CD14-positive monocyte (primary cell): ENCODE results near the gene RASGRP1. TPM values are rescaled to one million over a fixed set of nuclear protein-coding genes. Genes with fewer than 3 reads are reported as not detected.
A peak's percentile ranks its signal among the peaks of the same experiment; 100 is the strongest.

ENCODE experiments used
- DNase-seq, 3 donors: peaks; one replicate each; pipeline ENCODE4 v3.0.0-alpha.2; 2011 to 2022
- H2AFZ ChIP-seq: 2 replicates; pipeline ENCODE4 v1.6.0; 2012; ENCODE audit warnings: mild to moderate bottlenecking, low read depth, low read length, inconsistent platforms; ENCODE audit not compliant: insufficient read depth, poor library complexity, severe bottlenecking
- H3K27ac ChIP-seq, 2 donors: 1 replicate in 1 of 2; 2 replicates in 1 of 2; pipeline ENCODE4 v1.5.1; 2012 to 2013; ENCODE audit warnings: low read length in 2 of 2, control low read depth in 1 of 2, inconsistent platforms in 1 of 2, low read depth in 1 of 2, mild to moderate bottlenecking in 1 of 2
- H3K27me3 ChIP-seq, 2 donors: one replicate each; pipeline versions ENCODE4 v1.6.0 to v1.6.1; 2011 to 2013; ENCODE audit warnings: low read length in 2 of 2; ENCODE audit not compliant: control insufficient read depth in 2 of 2, insufficient read depth in 2 of 2
- H3K36me3 ChIP-seq, 2 donors: replicated peaks in 1 of 2; 1 replicate in 1 of 2; 2 replicates in 1 of 2; pipeline versions ENCODE4 v1.5.1 to v1.6.1; 2012 to 2013; ENCODE audit warnings: low read length in 2 of 2, control low read depth in 1 of 2, inconsistent platforms in 1 of 2, mild to moderate bottlenecking in 1 of 2; ENCODE audit not compliant: insufficient read depth in 2 of 2, control insufficient read depth in 1 of 2
- H3K4me1 ChIP-seq, 2 donors: 1 replicate in 1 of 2; 2 replicates in 1 of 2; pipeline versions ENCODE4 v1.5.1 to v1.6.1; 2012 to 2013; ENCODE audit warnings: low read length in 2 of 2, control low read depth in 1 of 2, inconsistent platforms in 1 of 2, mild to moderate bottlenecking in 1 of 2, moderate library complexity in 1 of 2; ENCODE audit not compliant: insufficient read depth in 2 of 2, control insufficient read depth in 1 of 2
- H3K4me2 ChIP-seq: replicated peaks from 2 replicates; pipeline ENCODE3; 2012; ENCODE audit warnings: low read length, moderate library complexity, mild to moderate bottlenecking; ENCODE audit not compliant: poor library complexity, severe bottlenecking; ENCODE audit errors: extremely low read depth
- H3K4me3 ChIP-seq, 3 experiments: fragments of 200-600 bp in 1 of 3; sonication (generic) in 1 of 3; replicated peaks in 1 of 3; 1 replicate in 2 of 3; 2 replicates in 1 of 3; pipeline ENCODE4 v1.5.1; 2011 to 2013; ENCODE audit warnings: low read length in 3 of 3, mild to moderate bottlenecking in 3 of 3, control low read depth in 2 of 3, low read depth in 2 of 3, inconsistent platforms in 1 of 3, moderate library complexity in 1 of 3
- H3K79me2 ChIP-seq: 2 replicates; pipeline ENCODE4 v1.6.0; 2012; ENCODE audit warnings: mild to moderate bottlenecking, control low read depth, inconsistent platforms, low read length, moderate library complexity; ENCODE audit not compliant: insufficient read depth
- H3K9ac ChIP-seq: 2 replicates; pipeline ENCODE4 v1.6.0; 2017; ENCODE audit warnings: low read length, mild to moderate bottlenecking; ENCODE audit not compliant: insufficient read depth, poor library complexity, severe bottlenecking
- H3K9me3 ChIP-seq, 2 donors: replicated peaks in 1 of 2; 1 replicate in 1 of 2; 2 replicates in 1 of 2; pipeline versions ENCODE4 v1.5.1 to v1.6.1; 2012 to 2013; ENCODE audit warnings: low read length in 2 of 2, control low read depth in 1 of 2; ENCODE audit not compliant: control insufficient read depth in 1 of 2, insufficient read depth in 1 of 2
- H4K20me1 ChIP-seq: 2 replicates; pipeline ENCODE4 v1.6.0; 2012; ENCODE audit warnings: mild to moderate bottlenecking, low read length, control low read depth, moderate library complexity; ENCODE audit not compliant: insufficient read depth
- H3K27ac Mint-ChIP-seq, 7 donors: one replicate each; pipeline ENCODE4 v1.8.0; 2020; ENCODE audit warnings: mild to moderate bottlenecking in 7 of 7, mixed read lengths in 7 of 7, moderate library complexity in 6 of 7, inconsistent platforms in 2 of 7
- H3K27me3 Mint-ChIP-seq, 3 donors: one replicate each; pipeline ENCODE4 v1.8.0; 2021 to 2022; ENCODE audit warnings: low read depth in 3 of 3, mild to moderate bottlenecking in 3 of 3, mixed read lengths in 3 of 3, moderate library complexity in 3 of 3, inconsistent platforms in 1 of 3
- H3K36me3 Mint-ChIP-seq, 2 donors: one replicate each; pipeline ENCODE4 v1.8.0; 2020; ENCODE audit warnings: mixed read lengths in 2 of 2, inconsistent platforms in 1 of 2, mild to moderate bottlenecking in 1 of 2
- H3K4me1 Mint-ChIP-seq: one replicate; pipeline ENCODE4 v1.8.0; 2020; ENCODE audit warnings: mild to moderate bottlenecking, mixed read lengths
- H3K4me3 Mint-ChIP-seq, 2 donors: one replicate each; pipeline ENCODE4 v1.8.0; 2020; ENCODE audit warnings: mild to moderate bottlenecking in 2 of 2, mixed read lengths in 2 of 2, moderate library complexity in 1 of 2
- H3K9me3 Mint-ChIP-seq, 7 donors: one replicate each; pipeline ENCODE4 v1.8.0; 2020 to 2022; ENCODE audit warnings: mixed read lengths in 7 of 7, mild to moderate bottlenecking in 6 of 7, moderate library complexity in 6 of 7, inconsistent platforms in 2 of 7
- WGBS: methylation state at CpG from one replicate; pipeline ENCODE4 v1.1.5; 2013; ENCODE audit warnings: missing lambda C conversion rate; ENCODE audit not compliant: insufficient coverage; 5-methylcytosine and 5-hydroxymethylcytosine counted together
- intact Hi-C, 2 donors: fragments of 100-400 bp; cut with micrococcal nuclease; formaldehyde crosslinking; loops; one replicate each; pipeline versions ENCODE4 v1.15.0 to v1.15.1; 2023
- polyA plus RNA-seq, 3 donors: library from polyadenylated mRNA; depleted of rRNA in 1 of 3; unstranded in 2 of 3; stranded (reverse) in 1 of 3; fragments of 300-500 nt in 2 of 3; fragments of >200 nt in 1 of 3; fragmentation: Illumina TruSeq in 2 of 3; gene quantifications; 1 replicate in 2 of 3; 2 replicates in 1 of 3; pipeline ENCODE4 v1.2.3, GENCODE V29; 2012 to 2021
- TF ChIP-seq, protein P1 (sequence below): fragments of 200-600 bp; IDR thresholded peaks from one replicate; pipeline ENCODE4 v1.8.0; 2022; ENCODE audit warnings: antibody characterized with exemption, mild to moderate bottlenecking

RASGRP1 gene
- polyA plus RNA-seq, 3 donors: 0.05 to 0.38 (median 0.13) TPM

DNA sequence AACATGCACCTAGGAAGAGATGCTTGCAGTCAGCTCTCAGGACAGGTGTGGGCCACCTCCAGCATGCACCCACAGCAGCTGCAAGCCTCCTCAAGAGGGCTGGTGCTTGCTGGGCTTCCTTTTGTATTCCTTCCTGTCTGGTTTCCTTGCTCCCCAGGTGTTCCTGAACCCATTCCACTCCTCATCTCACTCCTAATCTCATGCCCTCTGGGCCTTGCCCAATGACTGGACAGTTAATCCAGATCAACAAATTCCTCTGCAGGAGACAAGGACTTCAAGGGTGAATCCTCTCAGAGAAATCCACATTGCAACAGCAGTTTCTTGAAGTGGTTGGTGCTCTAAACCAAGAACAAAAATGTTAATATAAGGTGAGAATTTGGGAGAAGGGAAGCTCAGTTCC lies 30.7 kb downstream of the RASGRP1 start:
- H3K27ac Mint-ChIP-seq: peak overlapping the region in 1 of 7 donors; percentile 13
- Histone ChIP-seq H3K4me2 (no peak overlapping the region), H3K4me3 (no peak overlapping the region), H3K9me3 (no peaks in the 10 kb centered on the region), H3K4me1 (no peaks in the 10 kb centered on the region), H3K27me3 (no peaks in the 10 kb centered on the region), H4K20me1 (no peaks in the 10 kb centered on the region), H3K27ac (no peak overlapping the region), H3K36me3 (no peaks in the 10 kb centered on the region), H3K79me2 (no peaks in the 10 kb centered on the region), H3K9ac (no peak overlapping the region), H2AFZ (no peak overlapping the region)
- H3K4me1 Mint-ChIP-seq: no peaks in the 10 kb centered on the region
- H3K4me3 Mint-ChIP-seq: no peak overlapping the region
- TF ChIP-seq, protein P1, sequence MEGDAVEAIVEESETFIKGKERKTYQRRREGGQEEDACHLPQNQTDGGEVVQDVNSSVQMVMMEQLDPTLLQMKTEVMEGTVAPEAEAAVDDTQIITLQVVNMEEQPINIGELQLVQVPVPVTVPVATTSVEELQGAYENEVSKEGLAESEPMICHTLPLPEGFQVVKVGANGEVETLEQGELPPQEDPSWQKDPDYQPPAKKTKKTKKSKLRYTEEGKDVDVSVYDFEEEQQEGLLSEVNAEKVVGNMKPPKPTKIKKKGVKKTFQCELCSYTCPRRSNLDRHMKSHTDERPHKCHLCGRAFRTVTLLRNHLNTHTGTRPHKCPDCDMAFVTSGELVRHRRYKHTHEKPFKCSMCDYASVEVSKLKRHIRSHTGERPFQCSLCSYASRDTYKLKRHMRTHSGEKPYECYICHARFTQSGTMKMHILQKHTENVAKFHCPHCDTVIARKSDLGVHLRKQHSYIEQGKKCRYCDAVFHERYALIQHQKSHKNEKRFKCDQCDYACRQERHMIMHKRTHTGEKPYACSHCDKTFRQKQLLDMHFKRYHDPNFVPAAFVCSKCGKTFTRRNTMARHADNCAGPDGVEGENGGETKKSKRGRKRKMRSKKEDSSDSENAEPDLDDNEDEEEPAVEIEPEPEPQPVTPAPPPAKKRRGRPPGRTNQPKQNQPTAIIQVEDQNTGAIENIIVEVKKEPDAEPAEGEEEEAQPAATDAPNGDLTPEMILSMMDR: no peak
- DNase-seq: no peak
- H3K27me3 Mint-ChIP-seq: peaks cover 0 to 3% (median 0%) of the 10 kb centered on the region in 3 donors
- intact Hi-C loops: no loop called here
- H3K9me3 Mint-ChIP-seq: no peaks in the 10 kb centered on the region
- H3K36me3 Mint-ChIP-seq: no peaks in the 10 kb centered on the region

DNA sequence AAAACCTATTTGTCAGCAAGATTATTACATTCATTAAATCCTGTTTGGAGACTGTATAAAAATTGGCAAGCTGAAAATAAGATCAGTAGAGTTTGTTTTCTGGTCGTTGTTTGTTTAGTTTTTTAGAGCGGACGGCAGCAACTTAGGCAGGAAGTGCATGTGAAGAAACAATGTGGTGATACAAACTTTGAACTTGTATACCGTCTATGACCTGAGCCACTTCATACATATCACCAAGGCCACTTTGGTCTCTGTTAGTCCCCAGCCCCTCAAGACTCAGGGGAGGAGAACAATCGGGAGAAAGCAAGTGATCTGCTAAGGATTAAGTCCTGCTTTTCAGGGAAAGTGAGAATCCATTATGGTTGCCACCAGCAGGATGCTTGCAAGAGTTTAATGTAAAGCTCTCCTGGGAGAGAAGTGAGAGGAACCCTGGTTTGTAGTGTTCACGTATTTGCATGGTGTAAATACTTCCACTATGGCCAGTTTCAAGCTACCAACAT lies 31.1 kb downstream of the RASGRP1 start:
- H3K4me1 Mint-ChIP-seq: no peaks in the 10 kb centered on the region
- no peak overlapping the region for H3K27ac ChIP-seq
- H3K9ac ChIP-seq: no peak overlapping the region
- H3K36me3 ChIP-seq: no peaks in the 10 kb centered on the region
- intact Hi-C loops: no loop called here
- no peaks in the 10 kb centered on the region for H3K9me3 ChIP-seq
- H3K9me3 Mint-ChIP-seq: peaks cover 0 to 1% (median 0%) of the 10 kb centered on the region in 7 donors
- H3K27me3 Mint-ChIP-seq: peaks cover 0 to 3% (median 0%) of the 10 kb centered on the region in 3 donors
- DNase-seq: no peak
- H3K27ac Mint-ChIP-seq: no peak overlapping the region
- H3K36me3 Mint-ChIP-seq: no peaks in the 10 kb centered on the region
- H2AFZ ChIP-seq: no peak overlapping the region
- no peaks in the 10 kb centered on the region for H3K27me3 ChIP-seq
- H3K4me2 ChIP-seq: no peak overlapping the region
- H3K4me3 Mint-ChIP-seq: no peak overlapping the region
- no peaks in the 10 kb centered on the region for H4K20me1 ChIP-seq
- WGBS: 100% methylated on average over 1 of the region's 6 CpGs
- TF ChIP-seq, protein P1: no peak
- H3K4me1 ChIP-seq: no peaks in the 10 kb centered on the region
- no peak overlapping the region for H3K4me3 ChIP-seq
- H3K79me2 ChIP-seq: no peaks in the 10 kb centered on the region
